ENCODE measurements around the gene HSDL1. TPM values are rescaled to one million over a fixed set of nuclear protein-coding genes. Genes with fewer than 3 reads are reported as not detected.
A peak's percentile ranks its signal among the peaks of the same experiment; 100 is the strongest.

Gene HSDL1
- total RNA-seq, 1 donor from 2014 or later: 22.5 TPM

- H3K4me3 ChIP-seq: no peak overlapping the region
- H3K27ac ChIP-seq: peak overlapping the region; percentile 10
- TF ChIP-seq CTCF (IDR thresholded peaks at IDR 0.05): no peak
- H3K4me1 ChIP-seq: peaks cover 45% of the 10 kb centered on the region
- no peak for DNase-seq
- ATAC-seq: no peak
- H3K27me3 ChIP-seq (ENCODE audit: low read depth): no peaks in the 10 kb centered on the region
- H3K36me3 ChIP-seq: peaks cover 59% of the 10 kb centered on the region
- no peaks in the 10 kb centered on the region for H3K9me3 ChIP-seq
- intact Hi-C loops (cut with DNase I): no loop called here
These were observed 37.1 kb upstream of the HSDL1 start for GRCh38 chr16:84182104-84182503.

- Histone ChIP-seq H3K9me3 (no peaks in the 10 kb centered on the region), H3K4me1 (peaks cover 51% of the 10 kb centered on the region), H3K36me3 (peaks cover 59% of the 10 kb centered on the region), H3K27ac (no peak overlapping the region), H3K4me3 (no peak overlapping the region), H3K27me3 (ENCODE audit: low read depth) (no peaks in the 10 kb centered on the region)
- intact Hi-C loops (cut with DNase I): no loop called here
- ATAC-seq (no peak), DNase-seq (no peak)
- TF ChIP-seq CTCF (IDR thresholded peaks at IDR 0.05): no peak
These were observed 36.4 kb upstream of the HSDL1 start for GRCh38 chr16:84181144-84181915.

- Histone ChIP-seq H3K36me3 (peaks cover 59% of the 10 kb centered on the region), H3K4me3 (no peak overlapping the region), H3K9me3 (no peaks in the 10 kb centered on the region), H3K27me3 (ENCODE audit: low read depth) (no peaks in the 10 kb centered on the region), H3K4me1 (peaks cover 51% of the 10 kb centered on the region), H3K27ac (no peak overlapping the region)
- no peak for TF ChIP-seq CTCF (IDR thresholded peaks at IDR 0.05)
- DNase-seq: peak; percentile 45
- ATAC-seq: no peak
- intact Hi-C loops (cut with DNase I): no loop called here
These were observed 35.7 kb upstream of the HSDL1 start for GRCh38 chr16:84180519-84181140.

GRCh38 chr16:84179612-84180320 lies 34.8 kb upstream of the HSDL1 start:
- ATAC-seq (no peak), DNase-seq (no peak)
- Histone ChIP-seq H3K4me3 (no peak overlapping the region), H3K27ac (no peak overlapping the region), H3K36me3 (peaks cover 59% of the 10 kb centered on the region), H3K27me3 (ENCODE audit: low read depth) (no peaks in the 10 kb centered on the region), H3K9me3 (no peaks in the 10 kb centered on the region), H3K4me1 (peaks cover 47% of the 10 kb centered on the region)
- no peak for TF ChIP-seq CTCF (IDR thresholded peaks at IDR 0.05)
- intact Hi-C loops (cut with DNase I): no loop called here

GRCh38 chr16:84178892-84179611 lies 34.1 kb upstream of the HSDL1 start:
- peaks cover 40% of the 10 kb centered on the region for H3K4me1 ChIP-seq
- H3K27ac ChIP-seq: no peak overlapping the region
- H3K9me3 ChIP-seq: no peaks in the 10 kb centered on the region
- H3K36me3 ChIP-seq: peaks cover 59% of the 10 kb centered on the region
- intact Hi-C loops (cut with DNase I): no loop called here
- ATAC-seq (no peak), DNase-seq (no peak)
- no peak overlapping the region for H3K4me3 ChIP-seq
- H3K27me3 ChIP-seq (ENCODE audit: low read depth): no peaks in the 10 kb centered on the region
- no peak for TF ChIP-seq CTCF (IDR thresholded peaks at IDR 0.05)
